HepG2 (cell line): ENCODE data around the gene MBLAC1.

ENCODE experiments used
- IRF2 ChIP-seq: IDR thresholded peaks from 2 replicates; pipeline ENCODE4 v1.6.1; 2018; ENCODE audit warnings: missing genetic modification reagents, missing compliant biosample characterization
- MAFK ChIP-seq, 2 experiments: IDR thresholded peaks in 1 of 2; conservative IDR thresholded peaks in 1 of 2; 2 replicates each; pipeline ENCODE4 v1.6.1; 2011; ENCODE audit warnings: improper control_type of control experiment in 2 of 2, low read length in 2 of 2
- NFKBIZ ChIP-seq: IDR thresholded peaks from 2 replicates; pipeline ENCODE4 v1.6.1; 2018; ENCODE audit warnings: missing genetic modification reagents, missing compliant biosample characterization
- POLR2AphosphoS2 ChIP-seq: IDR thresholded peaks from 2 replicates; pipeline ENCODE4 v1.6.1; 2011; ENCODE audit warnings: low read depth, low read length, improper control_type of control experiment
- RAD21 ChIP-seq: fragments of 450-650 bp; formaldehyde crosslinking; IDR thresholded peaks from 2 replicates; pipeline ENCODE4 v1.5.0; 2020; ENCODE audit warnings: mild to moderate bottlenecking
- RFX1 ChIP-seq: fragments of 450-650 bp; IDR thresholded peaks from 2 replicates; pipeline ENCODE4 v1.6.1; 2017
- ZFP36 ChIP-seq: fragments of 150-350 bp; IDR thresholded peaks from 2 replicates; pipeline ENCODE4 v1.6.1; 2018; ENCODE audit warnings: borderline replicate concordance, low read length, low read depth; ENCODE audit not compliant: partially characterized antibody
- ZNF124 ChIP-seq: sonication (generic); formaldehyde crosslinking; IDR thresholded peaks from 2 replicates; pipeline ENCODE4 v1.4.0; 2020; ENCODE audit warnings: missing genetic modification reagents
- TF ChIP-seq, protein P1 (sequence below): sonication (generic); formaldehyde crosslinking; IDR thresholded peaks from 2 replicates; pipeline ENCODE4 v1.4.0; 2020; ENCODE audit warnings: missing genetic modification reagents
- TF ChIP-seq, protein P2 (sequence below): sonication (generic); formaldehyde crosslinking; IDR thresholded peaks from 2 replicates; pipeline ENCODE4 v1.4.0; 2020; ENCODE audit warnings: missing genetic modification reagents, borderline replicate concordance
- TF ChIP-seq, protein P3 (sequence below), 2 experiments: sonication (generic) in 1 of 2; formaldehyde crosslinking in 1 of 2; IDR thresholded peaks; 2 replicates each; pipeline versions ENCODE4 v1.5.1 to v1.6.1; 2011 to 2020; ENCODE audit warnings: borderline replicate concordance in 1 of 2, low read depth in 1 of 2, low read length in 1 of 2, mild to moderate bottlenecking in 1 of 2, missing genetic modification reagents in 1 of 2, moderate library complexity in 1 of 2
- TF ChIP-seq, protein P4 (sequence below), 2 experiments: sonication (generic) in 1 of 2; formaldehyde crosslinking in 1 of 2; IDR thresholded peaks; 2 replicates each; pipeline versions ENCODE4 v1.4.0 to v1.6.1; 2016 to 2020; ENCODE audit warnings: borderline replicate concordance in 1 of 2, low read depth in 1 of 2, mild to moderate bottlenecking in 1 of 2, missing genetic modification reagents in 1 of 2
- TF ChIP-seq, protein P5 (sequence below): sonication (generic); formaldehyde crosslinking; IDR thresholded peaks from 2 replicates; pipeline ENCODE4 v1.5.0; 2020; ENCODE audit warnings: mild to moderate bottlenecking, missing genetic modification reagents, moderate library complexity

DNA sequence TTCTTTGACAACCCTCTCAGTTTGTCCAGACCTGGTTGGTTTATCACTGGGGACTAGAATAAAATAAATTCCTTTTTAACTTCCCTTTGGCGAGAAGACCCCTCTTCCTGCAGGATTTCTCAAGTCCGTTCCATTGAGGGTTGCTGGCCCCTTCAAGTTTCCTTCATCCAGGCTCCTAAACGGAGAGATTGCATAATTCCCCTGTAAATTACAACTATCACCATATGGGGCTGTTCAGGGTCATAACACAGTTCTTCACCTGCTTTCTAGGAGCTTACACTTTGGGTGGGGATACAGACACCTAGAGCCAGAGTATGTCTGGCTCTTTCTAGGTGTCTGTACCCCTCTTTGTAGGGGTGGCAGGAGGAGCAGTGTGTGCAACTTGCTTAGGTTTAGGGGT, 41.3 kb upstream of the MBLAC1 start:
- TF ChIP-seq, protein P1, sequence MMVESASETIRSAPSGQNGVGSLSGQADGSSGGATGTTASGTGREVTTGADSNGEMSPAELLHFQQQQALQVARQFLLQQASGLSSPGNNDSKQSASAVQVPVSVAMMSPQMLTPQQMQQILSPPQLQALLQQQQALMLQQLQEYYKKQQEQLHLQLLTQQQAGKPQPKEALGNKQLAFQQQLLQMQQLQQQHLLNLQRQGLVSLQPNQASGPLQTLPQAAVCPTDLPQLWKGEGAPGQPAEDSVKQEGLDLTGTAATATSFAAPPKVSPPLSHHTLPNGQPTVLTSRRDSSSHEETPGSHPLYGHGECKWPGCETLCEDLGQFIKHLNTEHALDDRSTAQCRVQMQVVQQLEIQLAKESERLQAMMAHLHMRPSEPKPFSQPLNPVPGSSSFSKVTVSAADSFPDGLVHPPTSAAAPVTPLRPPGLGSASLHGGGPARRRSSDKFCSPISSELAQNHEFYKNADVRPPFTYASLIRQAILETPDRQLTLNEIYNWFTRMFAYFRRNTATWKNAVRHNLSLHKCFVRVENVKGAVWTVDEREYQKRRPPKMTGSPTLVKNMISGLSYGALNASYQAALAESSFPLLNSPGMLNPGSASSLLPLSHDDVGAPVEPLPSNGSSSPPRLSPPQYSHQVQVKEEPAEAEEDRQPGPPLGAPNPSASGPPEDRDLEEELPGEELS (CRISPR knock-in tag), result no peak
- TF ChIP-seq, protein P2, sequence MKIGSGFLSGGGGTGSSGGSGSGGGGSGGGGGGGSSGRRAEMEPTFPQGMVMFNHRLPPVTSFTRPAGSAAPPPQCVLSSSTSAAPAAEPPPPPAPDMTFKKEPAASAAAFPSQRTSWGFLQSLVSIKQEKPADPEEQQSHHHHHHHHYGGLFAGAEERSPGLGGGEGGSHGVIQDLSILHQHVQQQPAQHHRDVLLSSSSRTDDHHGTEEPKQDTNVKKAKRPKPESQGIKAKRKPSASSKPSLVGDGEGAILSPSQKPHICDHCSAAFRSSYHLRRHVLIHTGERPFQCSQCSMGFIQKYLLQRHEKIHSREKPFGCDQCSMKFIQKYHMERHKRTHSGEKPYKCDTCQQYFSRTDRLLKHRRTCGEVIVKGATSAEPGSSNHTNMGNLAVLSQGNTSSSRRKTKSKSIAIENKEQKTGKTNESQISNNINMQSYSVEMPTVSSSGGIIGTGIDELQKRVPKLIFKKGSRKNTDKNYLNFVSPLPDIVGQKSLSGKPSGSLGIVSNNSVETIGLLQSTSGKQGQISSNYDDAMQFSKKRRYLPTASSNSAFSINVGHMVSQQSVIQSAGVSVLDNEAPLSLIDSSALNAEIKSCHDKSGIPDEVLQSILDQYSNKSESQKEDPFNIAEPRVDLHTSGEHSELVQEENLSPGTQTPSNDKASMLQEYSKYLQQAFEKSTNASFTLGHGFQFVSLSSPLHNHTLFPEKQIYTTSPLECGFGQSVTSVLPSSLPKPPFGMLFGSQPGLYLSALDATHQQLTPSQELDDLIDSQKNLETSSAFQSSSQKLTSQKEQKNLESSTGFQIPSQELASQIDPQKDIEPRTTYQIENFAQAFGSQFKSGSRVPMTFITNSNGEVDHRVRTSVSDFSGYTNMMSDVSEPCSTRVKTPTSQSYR (CRISPR knock-in tag), result no peak
- TF ChIP-seq NFKBIZ (no peak), IRF2 (CRISPR knock-in tag) (no peak), RAD21 (CRISPR knock-in tag) (no peak), RFX1 (no peak), ZNF124 (CRISPR knock-in tag) (no peak), POLR2AphosphoS2 (no peak), MAFK (conservative IDR thresholded peaks at IDR 0.05 in 1 of 2, IDR thresholded peaks at IDR 0.05 in 1 of 2; ENCODE audit: low read length in 2 of 2) (no peak), ZFP36 (no peak)
- TF ChIP-seq, protein P3, sequence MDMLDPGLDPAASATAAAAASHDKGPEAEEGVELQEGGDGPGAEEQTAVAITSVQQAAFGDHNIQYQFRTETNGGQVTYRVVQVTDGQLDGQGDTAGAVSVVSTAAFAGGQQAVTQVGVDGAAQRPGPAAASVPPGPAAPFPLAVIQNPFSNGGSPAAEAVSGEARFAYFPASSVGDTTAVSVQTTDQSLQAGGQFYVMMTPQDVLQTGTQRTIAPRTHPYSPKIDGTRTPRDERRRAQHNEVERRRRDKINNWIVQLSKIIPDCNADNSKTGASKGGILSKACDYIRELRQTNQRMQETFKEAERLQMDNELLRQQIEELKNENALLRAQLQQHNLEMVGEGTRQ (IDR thresholded peaks at IDR 0.05; ENCODE audit: low read depth, low read length), result no peak
- TF ChIP-seq, protein P3 (CRISPR knock-in tag; IDR thresholded peaks at IDR 0.05; ENCODE audit: borderline replicate concordance), result no peak
- TF ChIP-seq, protein P4, sequence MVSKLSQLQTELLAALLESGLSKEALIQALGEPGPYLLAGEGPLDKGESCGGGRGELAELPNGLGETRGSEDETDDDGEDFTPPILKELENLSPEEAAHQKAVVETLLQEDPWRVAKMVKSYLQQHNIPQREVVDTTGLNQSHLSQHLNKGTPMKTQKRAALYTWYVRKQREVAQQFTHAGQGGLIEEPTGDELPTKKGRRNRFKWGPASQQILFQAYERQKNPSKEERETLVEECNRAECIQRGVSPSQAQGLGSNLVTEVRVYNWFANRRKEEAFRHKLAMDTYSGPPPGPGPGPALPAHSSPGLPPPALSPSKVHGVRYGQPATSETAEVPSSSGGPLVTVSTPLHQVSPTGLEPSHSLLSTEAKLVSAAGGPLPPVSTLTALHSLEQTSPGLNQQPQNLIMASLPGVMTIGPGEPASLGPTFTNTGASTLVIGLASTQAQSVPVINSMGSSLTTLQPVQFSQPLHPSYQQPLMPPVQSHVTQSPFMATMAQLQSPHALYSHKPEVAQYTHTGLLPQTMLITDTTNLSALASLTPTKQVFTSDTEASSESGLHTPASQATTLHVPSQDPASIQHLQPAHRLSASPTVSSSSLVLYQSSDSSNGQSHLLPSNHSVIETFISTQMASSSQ (IDR thresholded peaks at IDR 0.05; ENCODE audit: low read depth), result no peak
- TF ChIP-seq, protein P4 (CRISPR knock-in tag; IDR thresholded peaks at IDR 0.05; ENCODE audit: borderline replicate concordance), result no peak
- TF ChIP-seq, protein P5, sequence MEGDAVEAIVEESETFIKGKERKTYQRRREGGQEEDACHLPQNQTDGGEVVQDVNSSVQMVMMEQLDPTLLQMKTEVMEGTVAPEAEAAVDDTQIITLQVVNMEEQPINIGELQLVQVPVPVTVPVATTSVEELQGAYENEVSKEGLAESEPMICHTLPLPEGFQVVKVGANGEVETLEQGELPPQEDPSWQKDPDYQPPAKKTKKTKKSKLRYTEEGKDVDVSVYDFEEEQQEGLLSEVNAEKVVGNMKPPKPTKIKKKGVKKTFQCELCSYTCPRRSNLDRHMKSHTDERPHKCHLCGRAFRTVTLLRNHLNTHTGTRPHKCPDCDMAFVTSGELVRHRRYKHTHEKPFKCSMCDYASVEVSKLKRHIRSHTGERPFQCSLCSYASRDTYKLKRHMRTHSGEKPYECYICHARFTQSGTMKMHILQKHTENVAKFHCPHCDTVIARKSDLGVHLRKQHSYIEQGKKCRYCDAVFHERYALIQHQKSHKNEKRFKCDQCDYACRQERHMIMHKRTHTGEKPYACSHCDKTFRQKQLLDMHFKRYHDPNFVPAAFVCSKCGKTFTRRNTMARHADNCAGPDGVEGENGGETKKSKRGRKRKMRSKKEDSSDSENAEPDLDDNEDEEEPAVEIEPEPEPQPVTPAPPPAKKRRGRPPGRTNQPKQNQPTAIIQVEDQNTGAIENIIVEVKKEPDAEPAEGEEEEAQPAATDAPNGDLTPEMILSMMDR (CRISPR knock-in tag), result no peak
